Endothelial cell (in vitro differentiated cells): ENCODE data around the gene TMSB15C. TPM values are rescaled to one million over a fixed set of nuclear protein-coding genes. Genes with fewer than 3 reads are reported as not detected.

Source experiments
- DNase-seq: peaks from one replicate; pipeline ENCODE4 v3.0.0; 2021; ENCODE audit warnings: low spot score
- H3K27ac Mint-ChIP-seq: one replicate; pipeline ENCODE4 v1.8.0; 2021; ENCODE audit warnings: mixed read lengths, inconsistent platforms; ENCODE audit not compliant: unreplicated experiment
- H3K27me3 Mint-ChIP-seq: one replicate; pipeline ENCODE4 v1.8.0; 2021; ENCODE audit warnings: mild to moderate bottlenecking, moderate library complexity, mixed read lengths, inconsistent platforms; ENCODE audit not compliant: unreplicated experiment
- H3K36me3 Mint-ChIP-seq: one replicate; pipeline ENCODE4 v1.8.0; 2021; ENCODE audit warnings: mild to moderate bottlenecking, low read depth, mixed read lengths, inconsistent platforms; ENCODE audit not compliant: unreplicated experiment
- H3K4me1 Mint-ChIP-seq: one replicate; pipeline ENCODE4 v1.8.0; 2021; ENCODE audit warnings: mild to moderate bottlenecking, mixed read lengths, inconsistent platforms; ENCODE audit not compliant: unreplicated experiment
- H3K4me3 Mint-ChIP-seq: one replicate; pipeline ENCODE4 v1.8.0; 2021; ENCODE audit warnings: mild to moderate bottlenecking, mixed read lengths, inconsistent platforms; ENCODE audit not compliant: unreplicated experiment
- H3K9me3 Mint-ChIP-seq: one replicate; pipeline ENCODE4 v1.8.0; 2021; ENCODE audit warnings: mixed read lengths, inconsistent platforms; ENCODE audit not compliant: unreplicated experiment
- CTCF ChIP-seq: fragments of 200-600 bp; sonication (generic); IDR thresholded peaks from one replicate; pipeline ENCODE4 v1.5.0; 2021; ENCODE audit warnings: antibody characterized with exemption; ENCODE audit not compliant: unreplicated experiment
- total RNA-seq: library from RNA; stranded (reverse); fragmentation: NEBNext Ultra II Directional; extraction: Animal tissue kit (Norgen Biotek cat#: 25700); gene quantifications from one replicate; pipeline ENCODE4 v1.2.1, GENCODE V29; 2021; ENCODE audit not compliant: unreplicated experiment

The TMSB15C gene
- total RNA-seq, 1 donor from 2014 or later = 8.6 TPM

DNA sequence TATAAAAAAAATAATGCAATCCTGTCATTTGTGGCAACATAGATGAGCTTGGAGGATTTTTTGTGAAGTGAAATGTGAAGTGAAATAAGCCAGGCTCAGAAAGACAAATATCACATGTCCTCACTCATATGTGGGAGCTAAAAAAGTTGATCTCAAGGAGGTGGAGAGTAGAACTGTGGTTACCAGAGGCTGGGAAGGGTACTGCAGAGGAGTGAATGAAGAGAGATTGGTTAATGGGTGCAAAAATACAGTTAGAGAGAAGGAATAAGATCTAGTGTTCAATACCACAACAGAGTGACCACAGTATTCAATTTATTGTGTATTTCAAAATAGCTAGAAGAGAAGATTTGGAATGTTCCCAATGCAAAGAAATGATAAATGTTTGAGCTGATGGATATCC is 22.9 kb upstream of the TMSB15C start:
- Mint-ChIP-seq H3K4me3 (no peak overlapping the region), H3K4me1 (no peaks in the 10 kb centered on the region), H3K27ac (no peak overlapping the region), H3K27me3 (no peaks in the 10 kb centered on the region), H3K36me3 (no peaks in the 10 kb centered on the region), H3K9me3 (no peaks in the 10 kb centered on the region)
- no peak for DNase-seq
- no peak for TF ChIP-seq CTCF

- no peaks in the 10 kb centered on the region for H3K4me1 Mint-ChIP-seq
- no peaks in the 10 kb centered on the region for H3K36me3 Mint-ChIP-seq
- no peaks in the 10 kb centered on the region for H3K27me3 Mint-ChIP-seq
- no peak overlapping the region for H3K4me3 Mint-ChIP-seq
- no peaks in the 10 kb centered on the region for H3K9me3 Mint-ChIP-seq
- TF ChIP-seq CTCF = peak; percentile 70
- DNase-seq = peak; percentile 38
- H3K27ac Mint-ChIP-seq = no peak overlapping the region
These were observed 22.2 kb upstream of the TMSB15C start for GRCh38 chrX:104098151-104098808.

- no peak for DNase-seq
- no peak overlapping the region for H3K4me3 Mint-ChIP-seq
- no peaks in the 10 kb centered on the region for H3K36me3 Mint-ChIP-seq
- H3K4me1 Mint-ChIP-seq = no peaks in the 10 kb centered on the region
- no peak overlapping the region for H3K27ac Mint-ChIP-seq
- H3K9me3 Mint-ChIP-seq = no peaks in the 10 kb centered on the region
- no peak for TF ChIP-seq CTCF
- no peaks in the 10 kb centered on the region for H3K27me3 Mint-ChIP-seq
These were observed 9.9 kb upstream of the TMSB15C start for GRCh38 chrX:104085919-104086318.

GRCh38 chrX:104085477-104085876 is 9.4 kb upstream of the TMSB15C start:
- no peak for DNase-seq
- H3K9me3 Mint-ChIP-seq = no peaks in the 10 kb centered on the region
- no peak for TF ChIP-seq CTCF
- no peaks in the 10 kb centered on the region for H3K27me3 Mint-ChIP-seq
- no peak overlapping the region for H3K27ac Mint-ChIP-seq
- H3K36me3 Mint-ChIP-seq = no peaks in the 10 kb centered on the region
- H3K4me3 Mint-ChIP-seq = no peak overlapping the region
- no peaks in the 10 kb centered on the region for H3K4me1 Mint-ChIP-seq

DNA sequence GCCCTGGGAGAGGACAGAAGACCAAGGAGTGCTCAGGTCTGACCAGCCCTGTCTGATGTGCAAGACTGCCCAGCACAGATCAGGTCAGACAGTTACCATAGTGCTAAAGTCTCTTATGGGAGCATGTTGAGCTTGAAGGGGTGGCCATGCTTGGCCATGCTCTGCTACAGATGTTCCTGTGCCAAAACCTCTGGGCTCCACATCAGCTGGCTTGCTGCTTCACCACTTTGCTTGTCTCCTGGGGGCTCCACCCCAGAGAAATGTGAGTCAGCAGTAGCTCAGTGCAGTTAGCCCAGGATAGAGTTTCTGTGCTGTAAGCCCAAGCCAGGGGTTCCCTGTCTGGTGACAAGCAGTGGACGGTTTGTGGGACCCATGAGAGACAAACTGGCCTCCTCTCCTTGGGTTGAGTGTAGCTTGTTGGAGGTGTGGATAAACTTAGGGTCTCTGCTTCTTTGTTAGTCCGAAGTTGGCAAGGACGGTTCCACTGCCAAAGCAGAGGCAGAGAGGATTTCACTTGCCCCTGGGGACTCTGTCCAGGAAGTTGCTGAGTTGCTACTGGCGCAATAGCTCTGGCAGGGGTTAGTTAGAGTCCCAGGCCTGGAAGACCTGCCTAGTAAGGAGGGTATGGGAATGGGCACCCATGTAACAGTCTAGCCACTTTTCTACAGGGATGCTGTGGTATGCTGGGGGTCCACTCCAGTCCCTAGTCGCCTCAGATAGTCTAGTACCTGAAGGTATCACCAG is 8.7 kb upstream of the TMSB15C start:
- Mint-ChIP-seq H3K4me3 (no peak overlapping the region), H3K36me3 (no peaks in the 10 kb centered on the region), H3K9me3 (no peaks in the 10 kb centered on the region), H3K4me1 (no peaks in the 10 kb centered on the region), H3K27ac (no peak overlapping the region), H3K27me3 (no peaks in the 10 kb centered on the region)
- no peak for TF ChIP-seq CTCF
- no peak for DNase-seq
